GM12872 (cell line): ENCODE measurements around the gene SPATA32.
A peak's percentile ranks its signal among the peaks of the same experiment; 100 is the strongest.

Source experiments
- CTCF ChIP-seq: IDR thresholded peaks from 3 replicates; pipeline ENCODE4 v1.5.1; 2011; ENCODE audit warnings: low read depth, mild to moderate bottlenecking, low read length, moderate library complexity; ENCODE audit not compliant: insufficient read depth

Gene SPATA32

GRCh38 chr17:45222996-45223538, 38.8 kb downstream of the SPATA32 start:
- no peak for TF ChIP-seq CTCF

GRCh38 chr17:45222289-45222995, 39.5 kb downstream of the SPATA32 start:
- TF ChIP-seq CTCF: no peak

GRCh38 chr17:45222014-45222288, 39.9 kb downstream of the SPATA32 start:
- TF ChIP-seq CTCF: no peak

- no peak for TF ChIP-seq CTCF
Observed at GRCh38 chr17:45221081-45222013, 40.5 kb downstream of the SPATA32 start, which contains the start of gene FMNL1. Gene FMNL1 (plus strand): TSS chr17:45221885. CDS start chr17:45222125, 240 bp downstream.

- TF ChIP-seq CTCF: no peak
Observed at GRCh38 chr17:45220079-45220478, 41.8 kb downstream of the SPATA32 start.

- TF ChIP-seq CTCF: peak; percentile 93
Observed at GRCh38 chr17:45218895-45219661, 42.8 kb downstream of the SPATA32 start.
